HG03520 (cell line): ENCODE data around the gene DDX27.
"Not testable (repeated sequence)": the region's sequence is repeated elsewhere in the genome, so short reads cannot be mapped to it uniquely, and the experiment has no call there.

Source experiments
- ATAC-seq: cut with Tn5 transposase; IDR thresholded peaks from one replicate; pipeline ENCODE4 v1.9.1; 2021; ENCODE audit warnings: mild to moderate bottlenecking, moderate library complexity; ENCODE audit not compliant: unreplicated experiment

Gene DDX27

DNA sequence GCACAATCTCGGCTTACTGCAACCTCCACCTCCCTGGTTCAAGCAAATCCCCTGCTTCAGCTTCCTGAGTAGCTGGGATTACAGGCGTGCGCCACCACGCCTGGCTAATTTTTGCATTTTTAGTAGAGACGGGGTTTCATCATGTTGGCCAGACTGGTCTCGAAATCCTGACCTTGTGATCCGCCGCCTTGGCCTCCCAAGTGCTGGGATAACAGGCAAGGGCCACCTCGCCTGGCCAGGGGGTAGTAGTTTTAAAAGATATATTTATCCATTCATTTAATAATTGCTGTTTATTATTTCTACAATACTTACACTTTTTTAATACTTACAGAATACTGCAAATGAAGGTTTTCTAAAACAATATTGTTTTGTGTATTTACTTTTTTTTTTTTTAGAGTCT is 15.5 kb upstream of the DDX27 start:
- ATAC-seq = no peak

DNA sequence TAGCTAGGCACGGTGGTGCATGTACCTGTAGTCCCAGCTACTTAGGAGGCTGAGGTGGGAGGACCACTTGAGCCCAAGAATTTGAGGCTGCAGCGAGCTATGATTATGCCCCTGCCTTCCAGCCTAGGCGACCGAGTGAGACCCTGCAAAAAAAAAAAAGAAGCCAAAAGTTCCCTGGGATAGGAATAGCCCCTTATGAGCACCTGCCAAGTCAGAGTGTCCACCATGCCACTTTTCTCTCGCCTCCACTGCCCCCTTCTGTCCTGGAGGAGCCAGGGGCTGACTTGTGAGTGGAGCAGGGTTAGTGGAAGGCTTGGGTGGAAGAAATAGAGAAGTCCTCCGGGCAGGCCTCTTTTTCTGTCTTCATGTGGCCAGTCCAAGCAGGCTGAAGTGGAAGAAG is 12.1 kb upstream of the DDX27 start:
- no peak for ATAC-seq

DNA sequence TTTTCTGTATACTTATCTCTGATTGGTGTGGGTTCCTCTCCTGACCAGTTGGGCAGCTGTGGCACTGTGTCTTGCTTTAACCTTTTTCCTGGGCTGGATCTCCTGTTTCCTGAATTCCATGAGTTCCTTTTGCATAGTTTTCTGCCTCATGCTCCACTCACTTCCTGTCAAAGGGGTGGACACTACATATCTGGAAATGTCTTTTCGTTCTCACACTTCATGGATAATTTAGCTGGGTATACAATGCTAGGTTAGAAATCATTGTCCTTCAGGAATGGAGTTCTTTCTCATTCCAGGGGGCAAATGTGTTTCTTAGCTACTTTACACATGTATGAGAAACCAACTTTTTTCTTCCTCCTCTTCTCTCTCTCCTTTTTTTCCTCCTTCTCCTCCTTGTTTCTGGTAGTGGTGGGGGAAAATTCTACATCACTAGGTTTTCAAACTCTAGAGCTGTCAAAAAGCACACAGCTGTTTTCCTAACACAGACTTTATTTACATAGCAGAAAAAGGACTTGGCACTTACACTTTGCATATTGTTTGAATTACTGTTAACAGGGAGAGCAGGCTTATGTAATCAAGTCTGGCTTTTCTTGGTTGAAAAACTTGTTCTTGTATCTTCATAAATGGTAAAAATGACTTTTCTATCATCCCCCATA is 9.0 kb upstream of the DDX27 start:
- no peak for ATAC-seq

DNA sequence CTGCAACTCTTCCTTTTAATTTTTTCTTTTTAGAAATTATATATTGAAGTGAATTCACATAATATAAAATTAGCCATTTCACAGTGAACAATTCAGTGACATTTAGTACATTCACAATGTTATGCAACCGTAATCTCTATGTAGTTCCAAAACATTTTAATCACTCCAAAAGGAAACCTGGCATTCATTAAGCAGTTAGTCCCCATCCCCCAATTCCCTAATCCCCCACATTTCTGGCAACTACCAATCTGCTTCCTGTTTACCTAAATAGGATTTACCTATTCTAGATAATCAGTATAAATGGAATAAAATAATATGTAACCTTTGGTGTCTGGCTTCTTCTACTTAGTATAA is 8.5 kb upstream of the DDX27 start:
- no peak for ATAC-seq

DNA sequence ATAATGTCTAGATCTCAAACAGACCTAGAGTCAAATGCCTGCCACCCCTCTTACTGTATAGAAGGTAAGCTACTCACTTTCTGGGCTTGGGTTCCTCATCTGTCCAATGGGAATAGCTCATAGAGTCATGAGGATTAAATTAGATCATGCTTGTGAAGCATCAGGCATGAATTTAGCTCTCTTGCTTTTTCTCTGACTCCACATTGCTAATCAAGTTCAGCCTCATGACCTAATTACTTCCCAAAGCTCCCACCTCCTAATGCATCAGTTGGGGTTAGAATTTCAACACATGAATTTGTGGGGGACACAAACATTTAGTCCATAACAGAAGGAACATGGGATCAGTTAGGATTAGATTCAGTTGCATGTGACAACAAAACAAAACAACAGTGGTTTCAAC is 4.6 kb upstream of the DDX27 start:
- no peak for ATAC-seq

DNA sequence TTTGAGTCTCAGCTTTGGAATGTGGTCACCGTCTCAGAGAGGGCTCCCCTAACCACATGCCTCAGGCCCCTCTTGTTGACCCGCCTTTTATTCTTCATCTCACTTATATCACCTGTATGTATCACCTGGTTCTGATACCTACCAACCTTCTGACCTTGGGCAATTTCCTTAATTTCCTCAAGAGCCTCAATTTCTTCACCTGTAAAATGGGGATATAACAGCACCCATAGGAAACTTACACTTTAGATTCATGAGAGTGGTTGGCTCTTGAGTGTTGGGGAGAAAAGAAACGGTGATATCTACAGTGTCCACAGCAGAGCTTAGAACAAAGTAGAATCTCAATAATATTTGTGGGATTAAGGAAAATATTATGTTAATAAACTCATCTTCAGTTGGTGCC is 4.0 kb upstream of the DDX27 start:
- no peak for ATAC-seq

DNA sequence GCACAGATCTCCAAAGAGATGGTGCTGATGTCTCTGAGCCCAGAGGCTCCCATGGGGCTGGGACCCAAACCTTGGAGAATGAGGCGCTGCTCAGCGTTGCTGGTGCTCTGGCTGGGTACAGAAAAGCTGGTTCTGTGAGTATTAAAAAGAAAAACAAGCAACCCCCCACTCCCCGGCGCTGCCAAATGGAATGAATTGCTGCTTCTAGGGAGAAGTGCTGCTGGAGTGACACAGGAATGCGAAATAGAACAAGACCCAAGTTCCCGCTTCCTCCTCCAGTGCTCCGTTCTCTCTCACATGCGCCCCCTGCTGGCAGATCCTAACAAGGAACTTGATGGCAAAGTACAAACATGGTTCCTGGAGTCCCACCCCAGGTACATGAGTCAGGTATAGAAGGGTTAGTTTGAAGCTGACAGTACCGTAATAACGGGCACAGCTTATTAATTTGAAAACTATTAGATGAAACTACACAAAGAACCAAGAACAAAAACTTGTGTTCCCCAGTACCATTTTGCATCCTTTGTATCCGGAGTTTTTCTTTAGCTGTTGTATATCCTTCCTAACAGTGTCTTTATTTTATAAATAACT is 2.1 kb upstream of the DDX27 start:
- no peak for ATAC-seq

DNA sequence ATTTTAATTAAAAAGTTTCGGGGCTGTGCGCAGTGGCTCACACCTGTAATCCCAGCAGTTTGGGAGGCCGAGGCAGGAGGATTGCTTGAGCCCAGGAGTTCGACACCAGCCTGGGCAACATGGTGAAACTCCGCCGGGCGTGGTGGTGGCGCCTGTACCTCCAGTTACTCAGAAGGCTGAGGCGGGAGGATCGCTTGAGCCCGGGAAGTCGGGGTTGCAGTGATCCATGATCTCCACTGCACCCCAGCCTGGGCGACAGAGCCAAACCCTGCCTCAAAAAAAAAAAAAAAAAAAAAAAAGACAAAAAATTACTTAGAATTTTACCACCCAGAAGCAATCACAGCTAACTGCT is 501 bp upstream of the DDX27 start:
- not testable (repeated sequence) for ATAC-seq

DNA sequence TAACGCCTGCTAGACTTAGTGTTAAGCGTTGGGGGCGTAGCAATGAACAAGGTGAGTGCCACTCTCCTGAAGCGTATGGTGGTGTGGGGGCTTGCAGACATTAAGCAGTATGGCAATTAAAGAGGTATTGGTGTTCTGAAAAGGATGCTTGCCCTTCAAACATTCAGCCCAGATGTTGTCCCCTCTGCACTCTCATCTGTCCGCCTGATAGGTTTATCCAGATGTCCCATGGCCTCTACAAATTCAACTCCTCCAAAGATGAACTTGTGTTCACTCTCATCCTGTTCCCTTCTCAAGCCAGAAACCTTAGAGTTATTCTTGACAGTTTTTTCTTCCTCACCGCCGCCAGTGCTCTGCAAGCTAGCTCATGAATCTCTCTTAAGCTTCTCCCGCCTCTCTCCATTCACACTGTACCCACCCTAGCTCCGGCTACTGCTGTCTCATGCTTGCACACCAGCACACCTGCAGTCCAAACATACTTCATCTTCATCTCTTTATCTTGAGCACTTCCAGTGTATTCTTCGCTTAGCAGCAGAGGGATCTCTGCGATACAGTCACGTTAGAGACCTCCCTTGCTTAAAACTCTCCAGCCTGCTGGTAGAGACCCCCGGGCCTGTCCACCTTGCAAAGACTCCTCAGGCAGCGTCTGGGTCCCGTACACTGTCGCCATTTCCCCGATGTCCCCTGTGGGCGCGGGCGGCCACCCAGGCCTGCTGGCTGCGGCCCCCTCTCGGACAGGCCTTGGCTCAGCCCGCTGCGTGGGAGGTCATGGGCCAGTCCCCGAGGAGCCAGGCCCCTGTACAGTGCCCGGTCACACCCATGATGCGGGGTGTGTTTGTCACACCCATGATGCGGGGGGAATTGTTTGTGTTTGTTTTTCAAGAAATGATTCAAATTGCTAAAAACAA is 962 bp downstream of the DDX27 start:
- ATAC-seq = no peak

DNA sequence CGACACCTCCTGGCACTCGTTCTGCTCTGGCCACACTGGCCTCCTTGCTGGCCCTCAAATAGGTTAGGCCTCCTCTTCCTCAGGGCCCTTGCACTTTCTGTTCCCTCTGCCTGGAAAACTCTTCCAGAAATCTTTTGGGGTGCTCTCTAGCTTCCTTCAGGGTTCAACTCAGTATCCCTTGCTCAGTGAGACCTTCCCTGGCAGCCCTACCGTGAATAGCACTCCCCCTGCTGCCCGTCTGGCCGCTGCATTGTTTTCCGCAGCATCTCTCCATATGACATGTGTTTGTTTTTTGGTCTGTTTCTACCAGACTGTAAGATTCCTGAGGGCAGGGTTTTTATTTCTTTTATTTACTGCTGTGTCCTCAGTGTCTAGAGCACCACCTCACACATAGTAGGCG is 6.7 kb downstream of the DDX27 start:
- no peak for ATAC-seq

DNA sequence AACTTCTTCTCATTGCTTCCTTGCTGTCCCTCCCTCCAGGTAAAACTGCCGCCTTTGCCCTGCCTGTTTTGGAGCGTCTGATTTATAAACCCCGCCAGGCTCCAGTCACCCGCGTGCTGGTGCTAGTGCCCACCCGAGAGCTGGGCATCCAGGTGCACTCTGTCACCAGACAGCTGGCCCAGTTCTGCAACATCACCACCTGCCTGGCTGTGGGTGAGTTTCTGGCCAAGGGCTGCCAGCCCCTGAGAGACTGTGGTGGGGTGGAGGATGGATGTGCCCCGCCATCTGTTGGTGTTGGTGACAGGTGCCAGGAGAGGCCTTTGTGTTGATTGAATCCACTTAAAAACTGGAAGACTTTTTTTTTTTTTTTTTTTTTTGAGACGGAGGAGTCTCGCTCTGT is 9.5 kb downstream of the DDX27 start:
- no peak for ATAC-seq

DNA sequence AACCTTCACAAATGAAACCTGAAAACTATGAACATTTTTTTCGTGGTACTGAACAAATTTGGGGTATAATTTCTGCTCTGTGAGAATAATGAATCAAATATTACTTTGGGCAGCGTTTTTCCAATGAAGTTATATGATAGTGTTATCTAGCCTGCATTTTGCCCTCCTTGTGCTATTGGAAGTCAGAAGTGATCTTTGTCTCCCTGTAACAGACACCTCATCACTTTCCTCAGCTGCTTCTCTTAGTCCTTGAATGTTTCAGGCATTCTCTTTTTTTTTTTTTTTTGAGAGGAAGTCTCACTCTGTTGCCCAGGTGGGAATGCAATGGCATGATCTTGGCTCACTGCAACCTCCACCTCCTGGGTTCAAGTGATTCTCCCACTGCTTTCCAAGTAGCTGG is 10.2 kb downstream of the DDX27 start:
- ATAC-seq = no peak

DNA sequence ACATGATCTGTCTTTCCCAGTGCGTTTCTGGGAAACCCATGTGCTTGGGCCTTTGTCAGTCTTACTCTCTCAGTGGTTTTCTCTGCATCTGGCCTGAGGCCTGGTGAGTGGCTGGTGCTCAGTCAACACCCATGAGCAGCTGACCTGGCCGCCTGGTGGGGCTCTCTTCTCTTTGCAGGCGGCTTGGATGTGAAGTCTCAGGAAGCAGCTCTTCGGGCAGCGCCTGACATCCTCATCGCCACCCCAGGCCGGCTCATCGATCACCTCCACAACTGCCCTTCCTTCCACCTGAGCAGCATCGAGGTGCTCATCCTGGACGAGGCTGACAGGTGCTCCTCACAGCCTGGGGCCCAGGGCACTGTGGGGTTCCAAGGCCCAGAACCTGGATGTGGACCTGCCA is 10.8 kb downstream of the DDX27 start:
- ATAC-seq = no peak

DNA sequence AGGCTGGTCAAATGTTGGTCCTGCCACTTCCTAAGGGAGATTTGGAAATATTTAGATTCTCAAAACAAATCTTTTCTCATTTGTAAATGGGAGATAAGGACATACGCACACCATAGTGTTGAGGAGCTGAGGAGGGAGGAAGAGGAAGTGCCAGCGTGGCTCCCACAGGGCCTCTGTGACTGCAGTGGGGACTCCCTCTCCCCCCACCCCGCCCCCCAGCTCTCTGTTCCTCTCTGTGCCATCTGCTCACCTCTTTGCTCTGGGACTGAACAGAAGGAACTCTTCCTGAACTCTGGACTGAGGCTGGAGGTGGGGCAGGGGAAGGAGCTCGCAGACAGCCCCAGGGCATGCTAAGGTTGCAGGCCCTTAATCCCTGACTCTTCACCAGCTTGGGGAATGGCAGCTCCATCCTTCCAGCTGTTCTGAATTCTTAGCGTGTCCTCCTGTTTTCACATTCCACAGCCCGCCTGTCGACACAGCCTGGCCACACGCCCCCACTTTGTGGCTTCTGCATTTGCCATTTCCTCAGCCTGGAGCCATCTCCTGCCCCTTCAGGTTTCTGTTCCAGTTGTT is 11.4 kb downstream of the DDX27 start:
- ATAC-seq = no peak

DNA sequence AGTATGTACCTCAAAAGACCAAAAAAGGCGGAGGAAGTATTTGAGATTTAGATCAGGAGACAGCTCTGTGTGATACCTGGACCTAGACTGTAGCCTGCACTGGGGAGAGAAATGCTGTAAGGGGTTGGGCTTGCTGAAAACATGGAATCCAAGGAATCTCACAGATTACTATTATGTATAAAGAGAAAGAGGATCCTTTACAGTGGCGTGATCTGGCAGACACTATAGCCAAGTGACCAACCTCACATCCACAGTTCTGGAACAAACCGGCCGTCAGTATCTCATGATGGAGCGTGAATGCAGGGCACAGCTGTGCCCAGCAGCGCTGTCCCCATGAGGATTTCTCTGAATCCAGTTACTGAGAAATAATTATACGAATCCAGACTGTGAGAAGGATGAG is 12.3 kb downstream of the DDX27 start:
- no peak for ATAC-seq

DNA sequence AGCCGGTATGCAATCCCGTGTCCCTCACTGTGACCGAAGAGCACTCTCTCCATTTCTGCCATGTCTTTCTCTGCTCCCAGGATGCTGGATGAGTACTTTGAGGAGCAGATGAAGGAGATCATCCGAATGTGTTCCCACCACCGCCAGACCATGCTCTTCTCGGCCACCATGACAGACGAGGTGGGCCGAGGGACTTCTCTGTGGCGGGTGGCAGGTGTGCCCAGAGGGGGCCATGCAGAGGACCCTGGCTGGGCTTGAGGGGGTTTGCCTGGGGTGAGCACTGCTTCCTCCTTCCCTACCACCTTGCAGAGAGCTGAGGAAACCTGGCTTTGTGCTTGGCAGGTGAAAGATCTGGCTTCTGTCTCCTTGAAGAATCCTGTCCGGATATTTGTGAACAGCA is 14.0 kb downstream of the DDX27 start:
- no peak for ATAC-seq

DNA sequence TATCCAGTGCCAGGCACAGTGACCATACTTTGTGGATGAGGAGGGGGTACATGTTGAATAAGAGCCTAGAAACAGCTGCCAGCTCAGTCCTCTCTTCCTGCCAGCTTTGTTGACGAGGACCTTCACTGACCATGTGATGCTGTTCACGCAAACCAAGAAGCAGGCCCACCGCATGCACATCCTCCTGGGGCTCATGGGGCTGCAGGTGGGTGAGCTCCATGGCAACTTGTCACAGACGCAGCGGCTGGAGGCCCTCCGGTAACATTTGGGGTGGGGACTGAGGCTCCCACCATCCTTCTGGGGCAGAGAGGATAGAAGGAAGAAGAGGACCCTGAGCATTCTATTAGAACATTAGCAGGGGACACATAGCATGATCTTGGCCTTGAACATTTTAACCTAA is 15.6 kb downstream of the DDX27 start:
- ATAC-seq = no peak

DNA sequence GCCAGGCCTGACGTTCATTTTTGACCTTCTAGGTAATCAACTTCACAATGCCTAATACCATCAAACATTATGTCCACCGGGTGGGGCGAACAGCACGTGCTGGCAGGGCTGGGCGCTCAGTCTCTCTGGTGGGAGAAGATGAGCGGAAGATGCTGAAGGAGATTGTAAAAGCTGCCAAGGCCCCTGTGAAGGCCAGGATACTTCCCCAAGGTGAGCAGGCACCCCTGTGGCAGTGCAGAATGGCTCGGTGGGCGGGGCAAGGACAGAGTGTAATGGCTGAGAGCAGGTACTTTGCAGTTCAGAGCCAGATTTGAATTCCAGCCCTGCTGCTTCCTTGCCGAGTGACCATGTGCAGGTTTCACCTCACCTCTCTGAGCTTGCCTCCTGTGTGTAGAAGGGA is 17.1 kb downstream of the DDX27 start:
- ATAC-seq = no peak

DNA sequence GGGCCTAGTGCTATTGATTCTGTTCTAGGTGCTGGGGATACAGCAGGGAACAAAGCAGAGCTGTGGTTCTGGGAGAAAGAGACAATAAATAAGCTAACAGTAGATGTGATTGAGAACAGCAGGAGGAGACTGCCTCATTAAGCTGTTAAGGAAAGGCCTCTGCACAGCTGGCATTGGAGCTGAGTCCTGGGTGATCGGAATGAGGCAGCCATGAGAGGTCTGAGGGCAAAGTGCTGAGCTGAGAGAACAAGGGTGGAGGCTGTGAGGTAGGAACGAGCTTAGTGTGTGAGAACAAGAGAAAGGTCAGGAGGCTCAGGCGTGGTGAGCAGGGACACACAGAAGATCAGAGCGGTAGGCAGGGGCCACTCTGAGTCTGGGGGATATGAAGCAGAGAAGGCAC is 18.3 kb downstream of the DDX27 start:
- no peak for ATAC-seq

DNA sequence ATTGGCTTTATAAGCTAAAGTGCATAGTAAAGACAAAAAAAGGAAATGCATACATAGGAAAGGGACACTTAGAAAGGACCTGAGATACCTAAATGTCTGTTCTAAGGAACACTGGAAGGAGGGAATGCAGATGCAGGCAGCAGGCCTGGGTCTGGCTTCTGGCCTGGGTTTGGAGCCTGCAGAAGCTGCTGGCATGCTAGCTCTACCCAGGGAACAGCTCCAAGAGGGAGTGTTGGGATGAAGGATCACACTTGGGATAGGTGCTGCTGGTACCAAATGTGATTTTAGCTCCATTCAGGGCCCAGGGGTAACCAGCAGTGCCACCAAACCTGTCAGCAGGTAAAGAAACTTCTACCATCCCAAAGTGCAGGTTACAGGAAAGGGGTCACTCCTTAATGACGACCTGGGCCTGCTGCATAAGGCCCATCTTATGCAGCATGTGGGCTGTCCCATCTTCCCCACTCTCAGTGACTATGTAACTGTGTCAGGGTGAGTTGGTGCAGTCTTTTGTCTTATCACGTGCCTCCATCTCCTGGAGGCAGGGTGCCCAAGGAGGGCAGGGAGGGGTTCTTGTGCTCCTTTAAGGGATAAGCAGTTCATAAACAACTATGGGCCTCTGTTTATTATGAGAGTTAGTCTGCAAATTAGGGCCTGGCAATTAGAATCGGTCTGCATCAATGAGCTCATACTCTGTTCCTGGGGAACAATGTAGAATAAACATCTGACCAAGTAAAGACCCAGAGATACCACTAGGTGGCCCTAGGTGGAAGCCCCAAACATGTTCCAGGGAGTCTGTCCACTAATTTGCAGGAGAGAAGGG is 26.9 kb downstream of the DDX27 start:
- no peak for ATAC-seq

DNA sequence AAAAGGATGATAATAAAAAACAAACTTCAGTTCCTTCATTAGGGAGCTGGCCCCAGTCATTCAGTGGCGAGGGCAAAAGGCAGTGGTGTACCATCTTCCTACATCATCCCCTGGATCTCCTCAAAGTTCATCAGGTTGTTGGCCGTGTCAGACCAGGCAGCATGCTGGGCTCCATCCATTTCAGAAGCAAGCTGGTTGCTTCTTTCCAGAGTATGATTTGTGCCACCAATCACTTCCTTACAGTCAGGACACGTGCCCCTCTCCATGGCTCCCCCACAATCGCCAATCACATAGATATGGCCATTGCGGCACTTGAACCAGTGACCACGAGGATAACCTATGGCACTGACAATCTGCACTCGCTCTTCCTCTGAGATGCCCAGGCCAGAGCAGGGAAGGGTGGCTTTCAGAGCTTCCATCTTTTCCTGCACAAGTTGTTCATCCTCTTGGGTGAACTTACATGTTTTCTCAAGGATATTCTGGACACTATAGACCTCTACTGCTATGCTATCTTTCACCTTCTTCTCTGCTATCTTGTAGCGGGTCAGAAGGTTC is 28.0 kb downstream of the DDX27 start:
- no peak for ATAC-seq
